Activated naive CD8-positive, alpha-beta T cell treated with anti-CD3 and anti-CD28 coated beads, Interleukin-2, amount 10 ng/mL, durations not matched to agents 7 days and 5 days (primary cell): ENCODE data around the gene CDH8. TPM values are rescaled to one million over a fixed set of nuclear protein-coding genes. Genes with fewer than 3 reads are reported as not detected.
"Not testable (repeated sequence)": the region's sequence is repeated elsewhere in the genome, so short reads cannot be mapped to it uniquely, and the experiment has no call there.

Source experiments
- ATAC-seq: fragments of 150-1000 bp; cut with Tn5 transposase; one replicate; pipeline ENCODE4 v1.10.0; 2021; ENCODE audit warnings: low read depth, moderate library complexity
- POLR2A ChIA-PET: fragments of 350-600 bp; sonication (Branson Sonifier 250); formaldehyde crosslinking; loops from one replicate; lab custom pipeline; 2021; ENCODE audit warnings: antibody characterized with exemption; lab: Charles Lee
- DNase-seq: peaks from one replicate; pipeline ENCODE4 v3.0.0; 2021
- H3K27ac Mint-ChIP-seq: one replicate; pipeline ENCODE4 v1.8.0; 2022; ENCODE audit warnings: mild to moderate bottlenecking, mixed read lengths
- H3K27me3 Mint-ChIP-seq: one replicate; pipeline ENCODE4 v1.8.0; 2022; ENCODE audit warnings: mild to moderate bottlenecking, moderate library complexity, mixed read lengths
- H3K36me3 Mint-ChIP-seq: one replicate; pipeline ENCODE4 v1.8.0; 2021; ENCODE audit warnings: mild to moderate bottlenecking, mixed read lengths
- H3K4me1 Mint-ChIP-seq: one replicate; pipeline ENCODE4 v1.8.0; 2021; ENCODE audit warnings: mixed read lengths
- H3K4me3 Mint-ChIP-seq: one replicate; pipeline ENCODE4 v1.8.0; 2022; ENCODE audit warnings: mild to moderate bottlenecking, moderate library complexity, mixed read lengths
- H3K9me3 Mint-ChIP-seq: one replicate; pipeline ENCODE4 v1.8.0; 2021; ENCODE audit warnings: mixed read lengths
- total RNA-seq, 2 experiments: library from RNA; stranded (reverse); gene quantifications; one replicate each; pipeline ENCODE4 v1.2.3, GENCODE V29; 2021

CDH8 gene
- total RNA-seq, 2 experiments from 2014 or later: 0.62 TPM; not detected in 1

- ATAC-seq (no peak), DNase-seq (no peak)
- Mint-ChIP-seq H3K36me3 (no peaks in the 10 kb centered on the region), H3K27ac (no peak overlapping the region), H3K9me3 (peaks cover 2% of the 10 kb centered on the region), H3K27me3 (no peaks in the 10 kb centered on the region), H3K4me1 (no peaks in the 10 kb centered on the region), H3K4me3 (no peak overlapping the region)
- POLR2A ChIA-PET: no interaction called here
These were observed 320.8 kb downstream of the CDH8 start for GRCh38 chr16:61715393-61715792.

- Mint-ChIP-seq H3K4me1 (no peaks in the 10 kb centered on the region), H3K9me3 (peaks cover 2% of the 10 kb centered on the region), H3K27me3 (no peaks in the 10 kb centered on the region), H3K36me3 (no peaks in the 10 kb centered on the region), H3K4me3 (no peak overlapping the region), H3K27ac (no peak overlapping the region)
- POLR2A ChIA-PET: no interaction called here
- DNase-seq (no peak), ATAC-seq (no peak)
These were observed 322.5 kb downstream of the CDH8 start for GRCh38 chr16:61713787-61714186.

- H3K36me3 Mint-ChIP-seq, H3K9me3 Mint-ChIP-seq, H3K27me3 Mint-ChIP-seq, H3K4me1 Mint-ChIP-seq, DNase-seq, POLR2A ChIA-PET, ATAC-seq, H3K27ac Mint-ChIP-seq, H3K4me3 Mint-ChIP-seq: not testable (repeated sequence)
These were observed 336.6 kb downstream of the CDH8 start for GRCh38 chr16:61699640-61700039.

GRCh38 chr16:61684541-61684940, 351.7 kb downstream of the CDH8 start:
- no peak for ATAC-seq
- Mint-ChIP-seq H3K4me1 (no peaks in the 10 kb centered on the region), H3K36me3 (no peaks in the 10 kb centered on the region), H3K9me3 (peaks cover 15% of the 10 kb centered on the region), H3K27me3 (no peaks in the 10 kb centered on the region), H3K4me3 (no peak overlapping the region), H3K27ac (no peak overlapping the region)
- POLR2A ChIA-PET: no interaction called here
- DNase-seq: no peak

GRCh38 chr16:61681673-61682072, 354.6 kb downstream of the CDH8 start:
- Mint-ChIP-seq H3K36me3 (no peaks in the 10 kb centered on the region), H3K9me3 (peaks cover 17% of the 10 kb centered on the region), H3K4me1 (no peaks in the 10 kb centered on the region), H3K4me3 (no peak overlapping the region), H3K27me3 (no peaks in the 10 kb centered on the region), H3K27ac (no peak overlapping the region)
- ATAC-seq: no peak
- no peak for DNase-seq
- POLR2A ChIA-PET: no interaction called here

GRCh38 chr16:61681124-61681523, 355.1 kb downstream of the CDH8 start:
- no peak for ATAC-seq
- no peak overlapping the region for H3K27ac Mint-ChIP-seq
- POLR2A ChIA-PET: no interaction called here
- H3K4me3 Mint-ChIP-seq: no peak overlapping the region
- no peaks in the 10 kb centered on the region for H3K36me3 Mint-ChIP-seq
- DNase-seq: no peak
- H3K27me3 Mint-ChIP-seq: no peaks in the 10 kb centered on the region
- H3K4me1 Mint-ChIP-seq: no peaks in the 10 kb centered on the region
- H3K9me3 Mint-ChIP-seq: peaks cover 17% of the 10 kb centered on the region

GRCh38 chr16:61678182-61678581, 358.1 kb downstream of the CDH8 start:
- H3K27ac Mint-ChIP-seq: no peak overlapping the region
- no peaks in the 10 kb centered on the region for H3K27me3 Mint-ChIP-seq
- no peak for ATAC-seq
- no peak overlapping the region for H3K4me3 Mint-ChIP-seq
- DNase-seq: no peak
- POLR2A ChIA-PET: no interaction called here
- peaks cover 14% of the 10 kb centered on the region for H3K9me3 Mint-ChIP-seq
- no peaks in the 10 kb centered on the region for H3K36me3 Mint-ChIP-seq
- H3K4me1 Mint-ChIP-seq: no peaks in the 10 kb centered on the region

- Mint-ChIP-seq H3K9me3 (peaks cover 14% of the 10 kb centered on the region), H3K4me3 (no peak overlapping the region), H3K27ac (no peak overlapping the region), H3K27me3 (no peaks in the 10 kb centered on the region), H3K36me3 (no peaks in the 10 kb centered on the region), H3K4me1 (no peaks in the 10 kb centered on the region)
- POLR2A ChIA-PET: no interaction called here
- ATAC-seq (no peak), DNase-seq (no peak)
These were observed 358.5 kb downstream of the CDH8 start for GRCh38 chr16:61677776-61678175.

GRCh38 chr16:61676740-61677139, 359.5 kb downstream of the CDH8 start:
- H3K4me1 Mint-ChIP-seq: no peaks in the 10 kb centered on the region
- ATAC-seq (no peak), DNase-seq (no peak)
- no peaks in the 10 kb centered on the region for H3K36me3 Mint-ChIP-seq
- H3K27ac Mint-ChIP-seq: no peak overlapping the region
- POLR2A ChIA-PET: no interaction called here
- peaks cover 14% of the 10 kb centered on the region for H3K9me3 Mint-ChIP-seq
- no peak overlapping the region for H3K4me3 Mint-ChIP-seq
- H3K27me3 Mint-ChIP-seq: no peaks in the 10 kb centered on the region

- POLR2A ChIA-PET: no interaction called here
- Mint-ChIP-seq H3K27me3 (no peaks in the 10 kb centered on the region), H3K27ac (no peak overlapping the region), H3K36me3 (no peaks in the 10 kb centered on the region), H3K4me1 (no peaks in the 10 kb centered on the region), H3K4me3 (no peak overlapping the region), H3K9me3 (peaks cover 6% of the 10 kb centered on the region)
- DNase-seq (no peak), ATAC-seq (no peak)
These were observed 365.1 kb downstream of the CDH8 start for GRCh38 chr16:61671161-61671560.

GRCh38 chr16:61665512-61665911, 370.7 kb downstream of the CDH8 start:
- H3K4me1 Mint-ChIP-seq: no peaks in the 10 kb centered on the region
- no peak overlapping the region for H3K27ac Mint-ChIP-seq
- ATAC-seq: no peak
- no peak overlapping the region for H3K4me3 Mint-ChIP-seq
- H3K27me3 Mint-ChIP-seq: no peaks in the 10 kb centered on the region
- H3K9me3 Mint-ChIP-seq: peaks cover 6% of the 10 kb centered on the region
- POLR2A ChIA-PET: no interaction called here
- no peak for DNase-seq
- H3K36me3 Mint-ChIP-seq: no peaks in the 10 kb centered on the region

GRCh38 chr16:61659936-61660335, 376.3 kb downstream of the CDH8 start:
- no peak for DNase-seq

GRCh38 chr16:61654962-61655361, 381.3 kb downstream of the CDH8 start:
- H3K36me3 Mint-ChIP-seq: no peaks in the 10 kb centered on the region
- DNase-seq (no peak), ATAC-seq (no peak)
- no peak overlapping the region for H3K4me3 Mint-ChIP-seq
- H3K27me3 Mint-ChIP-seq: no peaks in the 10 kb centered on the region
- no peak overlapping the region for H3K27ac Mint-ChIP-seq
- POLR2A ChIA-PET: no interaction called here
- H3K4me1 Mint-ChIP-seq: no peaks in the 10 kb centered on the region
- H3K9me3 Mint-ChIP-seq: peaks cover 7% of the 10 kb centered on the region

More at GRCh38 chr16:61659936-61660335, 376.3 kb downstream of the CDH8 start:
- POLR2A ChIA-PET: no interaction called here
- Mint-ChIP-seq H3K27me3 (no peaks in the 10 kb centered on the region), H3K36me3 (no peaks in the 10 kb centered on the region), H3K27ac (no peak overlapping the region), H3K4me3 (no peak overlapping the region), H3K4me1 (no peaks in the 10 kb centered on the region), H3K9me3 (peaks cover 7% of the 10 kb centered on the region)
- no peak for ATAC-seq

GRCh38 chr16:61653544-61653943, 382.7 kb downstream of the CDH8 start:
- no peak for DNase-seq
- no peak for ATAC-seq
- POLR2A ChIA-PET: no interaction called here
- Mint-ChIP-seq H3K27ac (no peak overlapping the region), H3K9me3 (peaks cover 9% of the 10 kb centered on the region), H3K4me1 (no peaks in the 10 kb centered on the region), H3K36me3 (no peaks in the 10 kb centered on the region), H3K4me3 (no peak overlapping the region), H3K27me3 (no peaks in the 10 kb centered on the region)

GRCh38 chr16:61645561-61645960, 390.7 kb downstream of the CDH8 start:
- POLR2A ChIA-PET: no interaction called here
- H3K27me3 Mint-ChIP-seq: no peaks in the 10 kb centered on the region
- no peaks in the 10 kb centered on the region for H3K4me1 Mint-ChIP-seq
- no peak overlapping the region for H3K4me3 Mint-ChIP-seq
- no peaks in the 10 kb centered on the region for H3K36me3 Mint-ChIP-seq
- peaks cover 4% of the 10 kb centered on the region for H3K9me3 Mint-ChIP-seq
- no peak overlapping the region for H3K27ac Mint-ChIP-seq
- DNase-seq: no peak
- ATAC-seq: no peak
